PC-3 (cell line): ENCODE results near the gene GPBP1.

ENCODE experiments used
- CTCF ChIP-seq: fragments of 300-600 bp; sonication (generic); conservative IDR thresholded peaks from 2 replicates; pipeline ENCODE4 v1.5.1; 2017; ENCODE audit warnings: antibody characterized with exemption, low read depth, mild to moderate bottlenecking, low read length
- EZH2 ChIP-seq: fragments of 300-600 bp; sonication (generic); IDR thresholded peaks from one replicate; pipeline ENCODE4 v1.6.1; 2017; ENCODE audit warnings: antibody characterized with exemption, mild to moderate bottlenecking, low read length; ENCODE audit not compliant: unreplicated experiment
- EZH2phosphoT487 ChIP-seq: fragments of 300-600 bp; sonication (generic); IDR thresholded peaks from 2 replicates; pipeline ENCODE4 v1.6.1; 2018; ENCODE audit warnings: mild to moderate bottlenecking, antibody characterized with exemption, low read length, borderline replicate concordance

GRCh38 chr5:57167201-57167600 lies 6.7 kb upstream of the GPBP1 start:
- TF ChIP-seq CTCF (no peak), EZH2 (no peak), EZH2phosphoT487 (no peak)
